Panc1 (cell line): ENCODE measurements around the gene TTC13.

ENCODE experiments used
- POLR2AphosphoS5 ChIP-seq: IDR thresholded peaks from 2 replicates; pipeline ENCODE4 v1.6.1; 2012; ENCODE audit warnings: mild to moderate bottlenecking, low read depth, low read length, moderate library complexity
- REST ChIP-seq, 2 experiments: IDR thresholded peaks; 2 replicates each; pipeline ENCODE4 v1.6.1; 2011 to 2012; ENCODE audit warnings: low read depth in 2 of 2, control low read depth in 1 of 2, low read length in 1 of 2, mild to moderate bottlenecking in 1 of 2, moderate library complexity in 1 of 2; ENCODE audit not compliant: insufficient read depth in 1 of 2
- SIN3A ChIP-seq: IDR thresholded peaks from 2 replicates; pipeline ENCODE4 v1.6.1; 2012; ENCODE audit warnings: low read depth, mild to moderate bottlenecking, low read length, moderate library complexity, borderline replicate concordance; ENCODE audit not compliant: insufficient read depth
- TCF7L2 ChIP-seq: IDR thresholded peaks from 2 replicates; pipeline ENCODE4 v1.6.1; 2011; ENCODE audit warnings: mild to moderate bottlenecking, low read depth, low read length, inconsistent platforms
- TF ChIP-seq, protein P1 (sequence below): fragments of 450-650 bp; IDR thresholded peaks from 2 replicates; pipeline ENCODE4 v1.5.1; 2017; ENCODE audit warnings: mild to moderate bottlenecking

DNA sequence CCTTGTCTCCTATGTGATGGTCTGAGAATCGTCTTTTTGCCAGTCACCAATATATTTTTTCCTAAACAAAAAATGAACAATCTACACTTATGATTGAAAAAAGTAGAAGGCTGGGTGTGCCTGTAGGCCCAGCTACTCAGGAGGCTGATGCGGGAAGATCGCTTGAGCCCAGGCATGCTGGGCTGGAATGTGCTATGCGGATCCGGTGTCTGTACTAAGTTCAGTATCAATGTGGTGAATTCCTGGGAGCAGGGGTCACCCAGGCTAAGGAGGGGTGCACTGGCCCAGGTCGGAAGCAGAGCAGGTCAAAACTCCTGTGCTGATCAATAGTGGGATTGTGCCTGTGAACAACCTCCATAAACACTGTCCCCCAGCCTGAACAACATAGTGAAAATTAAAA, 84.6 kb downstream of the TTC13 start:
- TF ChIP-seq, protein P1, sequence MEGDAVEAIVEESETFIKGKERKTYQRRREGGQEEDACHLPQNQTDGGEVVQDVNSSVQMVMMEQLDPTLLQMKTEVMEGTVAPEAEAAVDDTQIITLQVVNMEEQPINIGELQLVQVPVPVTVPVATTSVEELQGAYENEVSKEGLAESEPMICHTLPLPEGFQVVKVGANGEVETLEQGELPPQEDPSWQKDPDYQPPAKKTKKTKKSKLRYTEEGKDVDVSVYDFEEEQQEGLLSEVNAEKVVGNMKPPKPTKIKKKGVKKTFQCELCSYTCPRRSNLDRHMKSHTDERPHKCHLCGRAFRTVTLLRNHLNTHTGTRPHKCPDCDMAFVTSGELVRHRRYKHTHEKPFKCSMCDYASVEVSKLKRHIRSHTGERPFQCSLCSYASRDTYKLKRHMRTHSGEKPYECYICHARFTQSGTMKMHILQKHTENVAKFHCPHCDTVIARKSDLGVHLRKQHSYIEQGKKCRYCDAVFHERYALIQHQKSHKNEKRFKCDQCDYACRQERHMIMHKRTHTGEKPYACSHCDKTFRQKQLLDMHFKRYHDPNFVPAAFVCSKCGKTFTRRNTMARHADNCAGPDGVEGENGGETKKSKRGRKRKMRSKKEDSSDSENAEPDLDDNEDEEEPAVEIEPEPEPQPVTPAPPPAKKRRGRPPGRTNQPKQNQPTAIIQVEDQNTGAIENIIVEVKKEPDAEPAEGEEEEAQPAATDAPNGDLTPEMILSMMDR: no peak
- TF ChIP-seq TCF7L2: no peak
- TF ChIP-seq POLR2AphosphoS5: no peak
- no peak for TF ChIP-seq REST (IDR thresholded peaks at IDR 0.05; ENCODE audit: insufficient read depth in 1 of 2, low read depth in 2 of 2, low read length in 1 of 2)
- no peak for TF ChIP-seq SIN3A
